Naive thymus-derived CD4-positive, alpha-beta T cell (primary cell): ENCODE data around the gene ROGDI. TPM values are rescaled to one million over a fixed set of nuclear protein-coding genes. Genes with fewer than 3 reads are reported as not detected.
"Not testable (repeated sequence)": the region's sequence is repeated elsewhere in the genome, so short reads cannot be mapped to it uniquely, and the experiment has no call there.

Experiments used
- ATAC-seq: fragments of 150-1000 bp; cut with Tn5 transposase; 2 replicates; pipeline ENCODE4 v1.10.0; 2021; ENCODE audit warnings: mild to moderate bottlenecking, moderate library complexity
- CTCF ChIA-PET: fragments of 350-600 bp; sonication (Branson Sonifier 250); formaldehyde crosslinking; loops from one replicate; lab custom pipeline; 2021; ENCODE audit warnings: antibody characterized with exemption; lab: Charles Lee
- POLR2A ChIA-PET: fragments of 350-600 bp; sonication (Branson Sonifier 250); formaldehyde crosslinking; loops from one replicate; lab custom pipeline; 2021; ENCODE audit warnings: antibody characterized with exemption, inconsistent platforms; lab: Charles Lee
- DNase-seq, 9 donors: peaks; one replicate each; pipeline versions ENCODE4 v3.0.0 to v3.0.0-alpha.2; 2020 to 2022; ENCODE audit warnings: mixed read lengths in 1 of 9
- H3K27ac ChIP-seq: one replicate; pipeline ENCODE4 v1.7.0; 2013; ENCODE audit warnings: mild to moderate bottlenecking, low read depth, low read length, moderate library complexity
- H3K27me3 ChIP-seq, 2 donors: one replicate each; pipeline ENCODE4 v1.7.0; 2013; ENCODE audit warnings: low read length in 2 of 2, mild to moderate bottlenecking in 2 of 2, moderate library complexity in 2 of 2; ENCODE audit not compliant: control insufficient read depth in 2 of 2, insufficient read depth in 2 of 2
- H3K36me3 ChIP-seq, 3 experiments: 1 replicate in 2 of 3; 2 replicates in 1 of 3; pipeline ENCODE4 v1.7.0; 2013; ENCODE audit warnings: low read length in 3 of 3, mild to moderate bottlenecking in 3 of 3, moderate library complexity in 1 of 3; ENCODE audit not compliant: insufficient read depth in 3 of 3, control insufficient read depth in 2 of 3
- H3K4me1 ChIP-seq, 2 donors: one replicate each; pipeline ENCODE4 v1.7.0; 2013; ENCODE audit warnings: low read length in 2 of 2, mild to moderate bottlenecking in 2 of 2, moderate library complexity in 1 of 2; ENCODE audit not compliant: control insufficient read depth in 2 of 2, insufficient read depth in 2 of 2
- H3K4me3 ChIP-seq: 2 replicates; pipeline ENCODE4 v1.7.0; 2013; ENCODE audit warnings: mild to moderate bottlenecking, low read length
- H3K9me3 ChIP-seq, 3 experiments: 1 replicate in 2 of 3; 2 replicates in 1 of 3; pipeline ENCODE4 v1.7.0; 2013; ENCODE audit warnings: low read length in 3 of 3; ENCODE audit not compliant: control insufficient read depth in 2 of 3
- H3K27ac Mint-ChIP-seq, 9 donors: one replicate each; pipeline ENCODE4 v1.8.0; 2020 to 2022; ENCODE audit warnings: mixed read lengths in 9 of 9, mild to moderate bottlenecking in 8 of 9, moderate library complexity in 5 of 9, inconsistent platforms in 2 of 9
- H3K27me3 Mint-ChIP-seq, 5 donors: one replicate each; pipeline ENCODE4 v1.8.0; 2021 to 2022; ENCODE audit warnings: mixed read lengths in 5 of 5, mild to moderate bottlenecking in 1 of 5
- H3K36me3 Mint-ChIP-seq, 5 donors: one replicate each; pipeline ENCODE4 v1.8.0; 2020 to 2022; ENCODE audit warnings: mixed read lengths in 5 of 5, mild to moderate bottlenecking in 3 of 5, inconsistent platforms in 1 of 5
- H3K4me1 Mint-ChIP-seq, 7 donors: one replicate each; pipeline ENCODE4 v1.8.0; 2020 to 2022; ENCODE audit warnings: mixed read lengths in 7 of 7, mild to moderate bottlenecking in 3 of 7, inconsistent platforms in 1 of 7
- H3K4me3 Mint-ChIP-seq, 10 donors: one replicate each; pipeline ENCODE4 v1.8.0; 2020 to 2022; ENCODE audit warnings: mild to moderate bottlenecking in 10 of 10, mixed read lengths in 10 of 10, moderate library complexity in 6 of 10, inconsistent platforms in 2 of 10
- H3K9me3 Mint-ChIP-seq, 11 donors: one replicate each; pipeline ENCODE4 v1.8.0; 2020 to 2022; ENCODE audit warnings: mixed read lengths in 11 of 11, mild to moderate bottlenecking in 4 of 11, inconsistent platforms in 1 of 11, moderate library complexity in 1 of 11
- intact Hi-C, 2 donors: fragments of 100-400 bp; cut with micrococcal nuclease; formaldehyde crosslinking; loops; one replicate each; pipeline ENCODE4 v1.15.1; 2023
- polyA plus RNA-seq, 2 donors: library from polyadenylated mRNA; unstranded; fragments of 300-500 nt; fragmentation: Illumina TruSeq; gene quantifications; one replicate each; pipeline ENCODE4 v1.2.3, GENCODE V29; 2021
- total RNA-seq, 6 experiments: library from RNA in 5 of 6; stranded (reverse) in 5 of 6; gene quantifications; 1 replicate in 5 of 6; 2 replicates in 1 of 6; pipeline ENCODE4 v1.2.3 and lab custom pipeline; 2021 to 2026

ROGDI gene
- total and polyA plus RNA-seq, 7 experiments from 2014 or later: 7.4 to 29.0 (median 8.6) TPM

GRCh38 chr16:4784444-4784987 is 17.9 kb downstream of the ROGDI start:
- ATAC-seq, H3K9me3 ChIP-seq, H3K27me3 Mint-ChIP-seq, H3K4me1 Mint-ChIP-seq, intact Hi-C loops, CTCF ChIA-PET, H3K27ac Mint-ChIP-seq, H3K27ac ChIP-seq, H3K4me3 Mint-ChIP-seq, H3K9me3 Mint-ChIP-seq, DNase-seq, H3K27me3 ChIP-seq, H3K36me3 ChIP-seq, H3K4me3 ChIP-seq, POLR2A ChIA-PET, H3K36me3 Mint-ChIP-seq, H3K4me1 ChIP-seq: not testable (repeated sequence)

- CTCF ChIA-PET: no interaction called here
- no peak for ATAC-seq
- intact Hi-C loops: no loop called here
Observed at GRCh38 chr16:4783951-4784336, 18.5 kb downstream of the ROGDI start.

GRCh38 chr16:4783251-4783950 is 19.0 kb downstream of the ROGDI start:
- CTCF ChIA-PET: no interaction called here
- no peak for ATAC-seq
- no peaks in the 10 kb centered on the region for H3K27me3 Mint-ChIP-seq

More at GRCh38 chr16:4783951-4784336, 18.5 kb downstream of the ROGDI start:
- Histone ChIP-seq H3K4me1 (no peaks in the 10 kb centered on the region), H3K27ac (no peak overlapping the region), H3K27me3 (no peaks in the 10 kb centered on the region), H3K9me3 (no peaks in the 10 kb centered on the region), H3K4me3 (no peak overlapping the region), H3K36me3 (no peaks in the 10 kb centered on the region)
- Mint-ChIP-seq H3K36me3 (no peaks in the 10 kb centered on the region), H3K27ac (no peak overlapping the region), H3K4me3 (no peak overlapping the region), H3K27me3 (no peaks in the 10 kb centered on the region), H3K4me1 (peaks cover 0 to 1% (median 0%) of the 10 kb centered on the region in 7 donors), H3K9me3 (peaks cover 0 to 1% (median 0%) of the 10 kb centered on the region in 11 donors)
- POLR2A ChIA-PET: no interaction called here
- DNase-seq: no peak

GRCh38 chr16:4780235-4780634 is 22.2 kb downstream of the ROGDI start:
- intact Hi-C loops: no loop called here
- DNase-seq (no peak), ATAC-seq (no peak)
- Mint-ChIP-seq H3K27ac (no peak overlapping the region), H3K36me3 (no peaks in the 10 kb centered on the region), H3K9me3 (peaks cover 0 to 1% (median 0%) of the 10 kb centered on the region in 11 donors), H3K4me1 (peaks cover 0 to 2% (median 0%) of the 10 kb centered on the region in 7 donors), H3K4me3 (no peak overlapping the region), H3K27me3 (no peaks in the 10 kb centered on the region)
- CTCF ChIA-PET: no interaction called here
- H3K4me1 ChIP-seq: no peaks in the 10 kb centered on the region
- no peak overlapping the region for H3K4me3 ChIP-seq
- H3K36me3 ChIP-seq: no peaks in the 10 kb centered on the region
- no peak overlapping the region for H3K27ac ChIP-seq
- H3K9me3 ChIP-seq: no peaks in the 10 kb centered on the region
- POLR2A ChIA-PET: no interaction called here
- no peaks in the 10 kb centered on the region for H3K27me3 ChIP-seq

More at GRCh38 chr16:4783251-4783950, 19.0 kb downstream of the ROGDI start:
- H3K9me3 ChIP-seq: no peaks in the 10 kb centered on the region
- H3K4me1 Mint-ChIP-seq: peaks cover 0 to 1% (median 0%) of the 10 kb centered on the region in 7 donors
- no peak for DNase-seq
- H3K27me3 ChIP-seq: no peaks in the 10 kb centered on the region
- no peaks in the 10 kb centered on the region for H3K4me1 ChIP-seq
- H3K4me3 ChIP-seq: no peak overlapping the region
- intact Hi-C loops: no loop called here
- H3K9me3 Mint-ChIP-seq: peaks cover 0 to 1% (median 0%) of the 10 kb centered on the region in 11 donors
- POLR2A ChIA-PET: no interaction called here
- peak overlapping the region in 1 of 9 donors; percentile 31 for H3K27ac Mint-ChIP-seq
- no peak overlapping the region for H3K4me3 Mint-ChIP-seq
- H3K36me3 ChIP-seq: no peaks in the 10 kb centered on the region
- H3K36me3 Mint-ChIP-seq: no peaks in the 10 kb centered on the region
- H3K27ac ChIP-seq: no peak overlapping the region

DNA sequence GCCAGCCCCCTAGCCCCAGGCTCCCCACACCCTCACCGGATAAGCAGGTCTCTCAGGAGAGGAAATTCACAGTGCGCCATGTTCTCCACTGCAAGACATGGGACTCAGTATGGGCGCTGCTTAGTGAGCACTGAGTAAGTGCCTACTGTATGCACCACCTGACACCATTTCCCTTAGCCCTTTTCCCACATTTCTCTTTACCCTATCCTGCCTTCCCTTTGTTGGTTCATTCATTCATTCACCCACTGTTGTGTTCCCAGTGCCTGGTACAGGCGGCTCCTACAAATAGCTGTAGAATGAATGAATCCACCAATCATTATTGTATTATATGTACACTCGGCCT is 24.4 kb downstream of the ROGDI start:
- Mint-ChIP-seq H3K4me3 (no peak overlapping the region), H3K36me3 (no peaks in the 10 kb centered on the region), H3K4me1 (peaks cover 0 to 3% (median 0%) of the 10 kb centered on the region in 7 donors), H3K27ac (no peak overlapping the region), H3K9me3 (peaks cover 0 to 1% (median 0%) of the 10 kb centered on the region in 11 donors), H3K27me3 (no peaks in the 10 kb centered on the region)
- H3K9me3 ChIP-seq: no peaks in the 10 kb centered on the region
- no peaks in the 10 kb centered on the region for H3K27me3 ChIP-seq
- ChIA-PET POLR2A (no interaction called here), CTCF (no interaction called here)
- intact Hi-C loops: no loop called here
- H3K4me3 ChIP-seq: no peak overlapping the region
- no peaks in the 10 kb centered on the region for H3K36me3 ChIP-seq
- H3K27ac ChIP-seq: no peak overlapping the region
- H3K4me1 ChIP-seq: no peaks in the 10 kb centered on the region
- ATAC-seq (no peak), DNase-seq (no peak)

DNA sequence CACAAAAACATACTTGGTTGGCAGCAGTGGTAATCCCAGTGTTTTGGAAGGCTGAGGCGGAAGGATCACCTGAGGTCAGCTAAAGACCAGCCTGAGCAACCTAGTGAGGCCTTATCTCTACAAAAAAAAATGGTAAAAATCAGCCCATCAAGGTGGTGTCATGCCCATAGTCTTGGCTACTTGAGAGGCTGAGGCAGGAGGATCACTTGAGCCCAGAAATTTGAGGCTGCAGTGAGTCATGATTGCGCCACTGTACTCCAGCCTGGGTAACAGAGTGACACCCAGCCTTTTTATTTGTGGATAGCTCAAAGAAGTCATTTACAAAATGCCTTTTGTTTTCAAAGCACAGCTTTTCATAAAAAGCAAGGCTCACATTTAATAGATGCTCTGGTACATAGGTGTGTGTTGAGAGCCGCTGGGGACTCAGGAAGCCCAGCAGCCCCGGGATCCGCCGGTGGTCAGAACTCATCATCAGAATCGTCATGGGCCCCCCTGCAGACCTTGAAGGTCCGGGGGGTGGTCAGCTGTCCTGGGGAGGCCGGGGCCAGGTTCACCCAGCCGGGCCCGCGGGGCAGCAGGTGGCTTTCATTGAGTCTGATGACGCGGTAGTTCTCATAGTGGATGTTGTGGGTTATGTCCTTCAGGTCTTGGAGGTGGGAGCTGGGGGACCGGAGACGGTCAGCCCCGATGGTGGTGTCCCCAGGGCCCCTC is 24.9 kb downstream of the ROGDI start:
- Mint-ChIP-seq H3K36me3 (no peaks in the 10 kb centered on the region), H3K27ac (no peak overlapping the region), H3K27me3 (no peaks in the 10 kb centered on the region), H3K4me1 (peaks cover 0 to 3% (median 0%) of the 10 kb centered on the region in 7 donors), H3K9me3 (peaks cover 0 to 1% (median 0%) of the 10 kb centered on the region in 11 donors), H3K4me3 (no peak overlapping the region)
- Histone ChIP-seq H3K27me3 (no peaks in the 10 kb centered on the region), H3K4me3 (no peak overlapping the region), H3K27ac (no peak overlapping the region), H3K36me3 (no peaks in the 10 kb centered on the region), H3K4me1 (no peaks in the 10 kb centered on the region), H3K9me3 (no peaks in the 10 kb centered on the region)
- ChIA-PET POLR2A (no interaction called here), CTCF (no interaction called here)
- ATAC-seq: no peak
- DNase-seq: no peak
- intact Hi-C loops: no loop called here
